ENCODE data around the gene TNFRSF13B.
A peak's percentile ranks its signal among the peaks of the same experiment; 100 is the strongest.
"Not testable (repeated sequence)": the region's sequence is repeated elsewhere in the genome, so short reads cannot be mapped to it uniquely, and the experiment has no call there.

TNFRSF13B gene

DNA sequence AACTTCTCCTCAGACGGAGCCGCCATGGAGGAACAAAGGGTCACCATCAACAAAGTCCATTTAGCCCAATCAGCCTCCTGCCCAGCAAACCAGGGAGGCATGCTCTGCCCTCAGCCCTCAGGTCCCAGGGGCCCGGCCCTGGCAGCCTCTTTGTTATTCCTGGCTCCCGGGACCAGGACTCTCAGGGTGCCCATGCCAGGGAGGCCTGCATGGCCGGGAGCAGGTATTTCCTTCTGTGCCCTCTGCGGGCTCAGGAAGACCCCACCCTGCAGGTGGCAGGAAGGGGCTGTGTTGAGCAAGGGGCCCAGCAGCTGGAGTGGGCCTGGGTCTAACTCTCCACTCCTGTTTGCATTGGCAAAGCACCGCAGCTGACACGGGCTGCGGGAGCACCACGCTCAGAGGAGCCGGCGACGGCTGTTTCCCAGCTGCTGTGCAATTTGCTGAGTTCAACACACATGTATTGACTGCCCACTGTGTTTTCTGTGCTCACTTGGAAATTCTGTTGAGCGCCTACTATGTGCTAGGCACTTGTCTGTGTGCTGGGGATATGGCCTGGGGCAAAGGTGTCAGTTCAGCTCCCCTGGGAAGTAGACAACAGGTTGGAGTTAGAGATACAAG lies 33.2 kb upstream of the TNFRSF13B start:
- DNase-seq, result not testable (repeated sequence)

DNA sequence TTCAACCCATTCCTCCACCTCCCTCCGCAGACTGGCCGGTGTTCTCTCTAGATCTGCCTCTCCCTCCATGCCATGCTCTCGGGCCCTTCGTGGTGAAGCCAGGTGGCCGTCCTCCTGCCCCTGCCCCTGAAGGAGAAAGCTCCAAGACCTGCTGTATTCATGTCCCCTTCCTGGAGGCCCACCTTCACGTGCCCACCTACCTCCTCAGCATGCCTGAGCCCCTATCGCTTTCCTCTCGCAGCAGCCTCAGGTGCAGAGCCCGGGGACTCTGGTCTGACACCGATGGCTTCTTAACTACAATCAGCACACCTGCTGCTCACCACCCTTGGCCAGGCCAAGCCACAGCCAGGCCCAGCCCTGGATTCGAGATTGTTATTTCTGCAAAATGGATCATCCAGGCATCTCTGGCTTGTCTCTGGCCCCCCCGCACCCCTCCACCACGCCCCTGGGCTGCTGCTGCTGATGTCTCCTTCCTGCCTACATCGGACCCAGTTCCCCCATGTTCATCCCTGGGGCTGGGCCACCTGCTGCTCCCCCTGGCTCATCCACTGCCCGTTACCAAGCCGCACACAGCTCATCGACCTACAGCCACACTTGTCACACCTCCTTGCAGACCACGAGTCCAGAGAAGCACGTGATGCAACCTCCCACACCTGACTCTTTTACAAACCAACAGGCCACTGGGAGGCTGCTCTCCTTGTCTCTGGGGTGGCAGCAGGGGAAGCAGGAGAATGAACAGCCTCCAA lies 32.5 kb upstream of the TNFRSF13B start:
- no peak for DNase-seq

DNA sequence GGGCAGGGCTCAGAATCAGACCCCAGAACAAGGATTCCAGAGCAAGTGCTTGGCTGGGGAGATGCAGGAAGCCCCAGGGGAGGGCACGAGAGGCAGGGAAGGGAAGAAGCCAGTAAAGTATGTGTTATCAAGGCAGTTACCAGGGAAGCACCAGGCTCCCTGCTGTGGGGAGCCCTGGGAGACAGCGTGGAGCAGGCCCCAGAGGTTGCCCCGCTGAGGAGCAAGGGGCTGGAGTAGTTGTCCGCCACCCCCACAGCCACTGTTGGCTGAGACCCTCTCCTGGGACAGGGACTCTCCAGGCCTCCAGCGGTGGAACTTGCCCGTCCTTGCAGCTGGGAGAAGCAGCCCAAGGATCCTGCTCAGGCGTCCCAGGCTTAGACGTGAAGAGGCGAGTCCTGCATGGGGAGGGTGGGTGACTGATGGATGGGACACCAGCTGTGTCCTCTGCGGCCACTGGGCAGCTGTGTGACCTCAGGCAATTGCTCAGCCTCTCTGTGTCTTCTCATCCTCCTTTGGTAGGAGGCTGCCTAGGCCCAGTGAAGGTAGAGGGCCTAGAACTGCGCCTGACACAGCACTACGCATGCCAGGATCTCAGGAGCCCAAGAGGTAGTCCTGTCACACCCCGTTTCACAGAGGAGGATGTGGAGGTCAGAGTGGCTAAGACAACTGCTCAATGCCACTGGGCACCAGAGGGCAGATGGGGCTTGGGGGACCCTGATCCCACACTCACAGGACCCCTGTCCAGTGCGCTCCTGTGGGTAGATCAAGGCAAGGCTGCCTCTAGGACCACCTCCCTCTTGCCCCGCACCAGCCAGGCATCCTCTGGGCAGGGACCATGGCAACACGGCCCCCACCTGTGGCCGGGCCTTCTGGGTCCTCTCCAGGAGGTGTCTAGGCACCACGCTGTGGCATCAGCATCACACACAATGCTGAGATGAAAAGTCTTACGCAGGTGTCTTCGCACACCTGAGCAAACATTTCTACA lies 31.1 kb upstream of the TNFRSF13B start:
- DNase-seq, result peak; percentile 88

DNA sequence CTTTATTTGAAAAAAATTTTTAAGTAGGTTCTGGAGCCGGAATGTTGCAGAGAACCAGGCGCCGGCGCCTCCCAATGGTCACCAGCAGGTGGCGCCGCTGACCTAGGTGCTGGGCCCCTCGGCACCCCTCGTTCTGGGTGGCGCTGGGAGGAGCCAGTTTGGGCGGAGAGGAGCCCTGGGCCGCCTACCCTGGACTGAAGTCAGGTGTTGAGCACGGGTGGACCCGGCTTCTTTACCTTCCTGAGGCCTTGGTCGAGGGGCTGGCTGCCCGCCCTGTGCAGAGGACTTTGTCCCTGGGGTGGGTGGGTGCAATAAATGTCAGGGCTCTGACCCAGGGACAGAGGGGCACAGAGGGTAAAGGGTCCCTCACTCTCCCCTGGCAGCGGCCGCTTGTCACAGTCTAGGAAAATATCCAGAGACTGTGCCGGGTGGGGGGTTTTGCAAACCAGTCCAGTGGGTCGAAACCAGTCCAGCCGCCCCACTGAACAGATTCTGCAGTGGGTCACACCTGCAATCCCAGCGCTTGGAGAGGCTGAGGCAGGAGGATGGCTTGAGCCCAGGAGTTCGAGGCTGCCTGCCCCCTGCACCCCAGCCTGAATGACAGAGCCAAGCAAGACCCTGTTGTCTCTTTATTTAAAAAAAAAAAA lies 30.1 kb upstream of the TNFRSF13B start:
- DNase-seq, result peak; percentile 84

DNA sequence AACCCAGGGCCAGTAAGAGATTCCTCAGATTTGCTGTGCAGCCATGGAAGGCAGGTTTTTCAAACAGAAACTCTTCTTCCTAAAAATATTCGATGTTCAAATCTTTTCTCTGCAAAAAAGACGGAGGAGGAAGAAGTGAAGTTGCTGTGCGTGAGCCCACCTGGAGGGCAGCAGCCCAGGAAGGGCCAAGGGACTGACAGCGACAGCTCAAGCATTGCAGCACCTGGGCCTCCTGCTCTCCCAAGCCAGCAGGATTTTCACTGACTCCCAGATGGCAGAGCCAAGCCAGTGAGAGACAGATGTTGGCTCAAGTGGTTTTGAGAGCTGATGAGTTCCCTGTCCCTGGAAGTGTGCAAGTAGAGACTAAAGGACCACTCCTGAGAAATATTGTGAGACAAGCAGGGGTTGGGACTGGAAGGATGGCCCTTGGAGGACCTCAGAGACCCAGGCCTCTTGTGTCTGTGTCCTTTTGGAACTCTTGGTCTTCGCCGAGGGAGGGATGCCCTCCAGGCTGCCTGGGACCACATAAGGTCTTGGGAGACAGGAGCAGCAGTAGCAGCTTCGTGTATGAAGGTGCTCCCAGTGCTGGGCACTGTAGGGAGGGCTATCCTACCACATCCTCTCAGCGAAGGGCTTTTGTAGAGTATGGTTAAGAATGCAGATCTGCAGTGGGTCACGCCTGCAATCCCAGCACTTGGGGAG lies 29.3 kb upstream of the TNFRSF13B start:
- DNase-seq, result no peak

DNA sequence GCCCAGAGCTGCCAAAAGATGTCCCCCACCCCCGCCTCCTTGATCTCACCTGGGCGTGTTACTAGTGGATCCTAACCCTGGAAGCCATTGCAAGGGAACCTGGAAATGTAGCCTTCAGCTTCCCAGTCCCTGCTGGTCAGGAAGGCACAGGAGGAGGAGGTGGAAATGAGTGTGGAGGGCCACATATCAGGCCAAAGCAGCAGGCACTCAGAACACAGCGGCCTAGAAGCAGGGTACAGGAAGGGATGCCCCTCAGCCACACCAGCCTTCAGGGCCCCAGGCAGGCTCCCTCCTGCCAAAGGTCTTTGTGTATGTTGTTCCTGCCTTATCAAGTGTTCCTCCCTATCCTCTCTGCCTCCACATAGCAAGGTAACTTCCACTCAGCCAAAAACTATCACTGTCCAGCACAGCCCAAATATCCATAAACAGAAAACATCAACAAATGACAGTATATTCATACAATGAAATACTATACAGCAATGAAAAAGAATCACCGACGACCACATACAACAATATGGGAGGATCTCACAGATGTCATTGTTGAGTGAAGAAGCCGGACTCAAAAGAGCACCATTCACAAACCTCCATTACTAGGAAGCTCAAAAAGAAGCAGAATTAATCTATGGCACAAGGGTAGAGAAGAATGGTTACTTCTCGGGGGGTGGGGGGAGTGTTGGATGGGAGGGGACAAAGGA lies 28.2 kb upstream of the TNFRSF13B start:
- no peak for DNase-seq

DNA sequence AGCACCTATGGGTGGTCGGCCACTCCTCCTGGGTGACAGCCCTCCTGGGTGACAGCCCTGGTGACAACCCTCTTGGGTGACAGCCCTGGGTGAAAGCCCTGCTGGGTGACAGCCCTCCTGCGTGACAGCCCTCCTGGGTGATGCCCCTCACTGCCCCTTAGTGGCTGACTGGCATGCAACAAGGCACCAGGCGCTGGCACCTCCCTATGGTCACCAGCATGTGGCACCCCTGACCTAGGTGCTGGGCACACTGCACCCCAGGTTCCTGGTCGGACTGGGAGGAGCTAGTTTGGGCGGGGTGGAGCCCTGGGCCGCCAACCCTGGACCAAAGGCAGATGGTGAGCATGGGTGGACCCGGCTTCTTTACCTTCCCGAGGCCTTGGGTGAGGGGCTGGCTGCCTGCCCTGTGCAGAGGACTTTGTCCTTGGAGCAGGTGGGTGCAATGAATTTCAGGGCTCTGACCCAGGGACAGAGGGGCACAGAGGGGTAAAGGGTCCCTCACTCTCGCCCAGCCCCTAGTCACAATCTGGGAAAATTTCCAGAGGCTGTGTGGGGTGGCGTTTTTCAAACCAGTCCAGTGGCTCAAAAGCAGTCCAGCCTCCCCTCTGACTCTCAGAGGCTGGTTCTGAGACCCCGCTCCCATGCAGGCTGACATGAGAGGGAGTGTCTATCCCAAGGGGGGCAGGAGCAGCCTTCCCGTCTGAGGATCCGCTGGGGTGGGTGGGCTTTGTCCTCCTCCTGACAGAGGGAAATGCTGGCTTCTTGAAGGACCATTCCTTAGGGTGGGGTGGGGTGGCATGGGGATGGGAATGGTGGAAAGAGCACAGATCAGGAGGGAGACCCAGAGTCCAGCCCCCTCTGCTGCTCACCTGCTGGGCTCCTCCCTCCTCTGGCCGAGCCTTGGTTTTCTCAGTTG lies 25.9 kb upstream of the TNFRSF13B start:
- no peak for DNase-seq

DNA sequence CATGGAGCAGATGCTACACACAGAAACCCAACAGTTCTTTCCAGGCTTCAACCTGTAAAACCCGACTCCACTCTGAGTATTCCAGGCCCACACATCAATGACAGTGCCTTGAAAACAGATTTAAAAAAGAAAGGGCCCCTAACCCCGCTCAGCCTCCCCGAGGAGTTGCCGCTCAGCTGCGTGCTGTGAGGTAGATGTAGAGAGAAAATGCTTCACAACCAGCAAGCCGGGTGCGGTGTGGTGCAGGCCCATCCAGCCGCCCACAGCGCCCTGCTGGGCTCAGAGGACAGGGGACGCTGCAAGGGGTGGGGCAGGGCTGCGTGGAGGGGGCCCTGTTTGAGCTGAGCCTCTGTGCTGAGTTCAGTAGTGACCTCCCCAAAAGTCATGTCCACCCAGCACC lies 24.8 kb upstream of the TNFRSF13B start:
- not testable (repeated sequence) for DNase-seq

DNA sequence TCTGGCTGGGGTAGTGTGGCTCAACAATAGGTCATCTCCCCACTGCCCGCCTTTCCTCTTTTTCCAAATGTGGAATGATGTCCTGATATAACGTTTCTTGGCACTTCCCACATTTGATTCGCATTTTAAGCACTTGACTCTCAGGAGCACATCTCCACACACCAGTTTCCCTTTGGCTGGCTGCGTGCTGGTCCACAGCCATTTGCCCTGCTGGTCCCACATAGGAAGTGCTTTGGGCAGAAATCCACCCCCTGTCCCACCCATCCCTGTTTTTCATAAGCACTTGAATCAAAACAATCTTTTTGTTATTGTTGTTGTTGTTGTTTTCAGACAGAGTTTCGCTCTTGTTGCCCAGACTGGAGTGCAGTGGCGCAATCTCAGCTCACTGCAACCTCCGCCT lies 24.0 kb upstream of the TNFRSF13B start:
- DNase-seq, result no peak

DNA sequence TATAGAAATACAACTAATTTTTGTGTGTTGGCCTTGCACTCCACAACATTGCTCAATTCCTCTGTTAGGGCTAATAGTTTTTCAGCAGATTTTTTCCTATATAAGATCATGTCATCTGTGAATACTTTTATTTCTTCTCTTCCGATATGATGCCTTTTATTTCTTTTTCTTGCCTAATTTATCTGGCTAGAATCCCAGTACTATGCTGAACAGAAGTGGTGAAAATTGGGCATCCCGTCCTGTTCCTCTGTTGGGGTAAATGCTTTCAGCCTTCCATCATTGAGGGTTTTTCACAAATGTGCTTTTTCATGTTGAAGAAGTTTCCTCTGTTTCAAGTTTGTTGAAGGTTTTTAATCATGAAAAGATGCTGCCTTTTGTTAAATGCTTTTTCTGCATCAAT lies 22.7 kb upstream of the TNFRSF13B start:
- no peak for DNase-seq

DNA sequence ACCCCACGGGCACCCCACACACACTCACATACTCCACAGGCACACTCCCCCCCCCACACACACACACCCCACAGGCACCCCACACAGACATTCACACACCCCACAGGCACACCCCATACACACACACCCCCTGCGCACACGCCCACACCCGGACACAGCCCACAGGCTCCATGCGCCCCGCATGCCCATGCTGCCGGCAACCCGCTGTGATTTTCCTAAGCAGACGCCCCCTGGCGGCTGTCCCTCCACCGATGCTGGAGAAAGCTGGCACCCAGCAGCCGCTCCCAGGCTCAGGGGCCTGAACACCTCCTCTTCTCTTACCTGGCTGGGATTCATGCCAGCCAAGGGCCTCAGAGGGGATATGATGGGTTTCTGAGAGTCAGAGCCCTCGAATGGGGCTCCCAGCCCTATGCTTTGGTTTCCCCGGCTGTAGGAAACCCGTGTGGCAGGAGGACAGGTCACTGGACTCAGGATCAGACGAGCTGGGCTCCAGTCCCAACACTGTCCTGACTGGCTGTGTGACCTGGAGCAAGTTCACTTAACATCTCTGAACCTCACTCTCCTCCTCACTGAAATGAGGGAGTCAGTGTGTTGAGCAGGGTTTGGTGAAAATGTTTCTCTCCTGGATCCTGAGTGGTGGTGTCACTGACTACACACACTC lies 19.6 kb upstream of the TNFRSF13B start:
- DNase-seq, result peak; percentile 46

DNA sequence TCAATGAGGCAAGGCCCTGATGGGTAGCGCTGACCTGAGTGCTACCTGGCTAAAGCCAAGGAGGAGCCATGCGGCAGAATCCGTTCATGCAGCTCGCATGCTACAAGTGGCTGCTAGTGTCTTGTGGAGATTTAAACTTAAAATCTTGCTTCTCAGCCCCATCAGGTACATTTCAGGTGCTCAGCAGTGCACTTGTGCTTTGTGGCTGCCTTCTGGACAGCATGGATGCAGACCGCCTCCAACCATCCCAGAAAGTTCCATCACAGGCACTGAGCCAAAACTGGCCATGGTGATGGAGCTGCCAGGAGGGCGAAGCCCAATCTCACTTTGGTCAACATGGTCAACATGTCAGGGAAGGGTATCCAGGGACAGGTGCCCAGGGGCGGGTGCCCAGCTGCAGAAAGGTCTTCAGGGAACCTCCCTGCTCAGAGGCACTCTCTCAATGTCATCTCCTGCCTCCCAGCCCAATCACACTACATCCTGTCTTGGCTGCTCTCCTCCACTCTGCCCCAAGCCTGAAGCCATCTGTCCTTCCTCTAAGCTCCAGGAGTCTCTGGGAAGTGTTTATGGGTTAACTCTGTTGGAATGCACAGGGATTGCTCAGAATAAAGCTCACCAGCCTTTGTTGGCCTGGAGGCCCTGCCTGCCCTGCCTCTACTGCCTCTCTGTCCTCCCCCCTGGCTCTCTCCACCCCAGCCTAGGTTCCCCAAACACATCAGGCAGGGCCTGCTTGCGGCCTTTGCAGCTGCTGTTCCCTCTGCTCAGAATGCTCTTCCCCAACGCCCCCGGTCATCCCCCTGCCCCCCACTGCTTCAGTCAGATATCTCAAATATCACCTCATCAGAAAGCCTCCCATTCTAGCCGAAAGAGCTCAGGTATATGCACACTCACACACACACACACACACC lies 18.3 kb upstream of the TNFRSF13B start:
- DNase-seq, result no peak

DNA sequence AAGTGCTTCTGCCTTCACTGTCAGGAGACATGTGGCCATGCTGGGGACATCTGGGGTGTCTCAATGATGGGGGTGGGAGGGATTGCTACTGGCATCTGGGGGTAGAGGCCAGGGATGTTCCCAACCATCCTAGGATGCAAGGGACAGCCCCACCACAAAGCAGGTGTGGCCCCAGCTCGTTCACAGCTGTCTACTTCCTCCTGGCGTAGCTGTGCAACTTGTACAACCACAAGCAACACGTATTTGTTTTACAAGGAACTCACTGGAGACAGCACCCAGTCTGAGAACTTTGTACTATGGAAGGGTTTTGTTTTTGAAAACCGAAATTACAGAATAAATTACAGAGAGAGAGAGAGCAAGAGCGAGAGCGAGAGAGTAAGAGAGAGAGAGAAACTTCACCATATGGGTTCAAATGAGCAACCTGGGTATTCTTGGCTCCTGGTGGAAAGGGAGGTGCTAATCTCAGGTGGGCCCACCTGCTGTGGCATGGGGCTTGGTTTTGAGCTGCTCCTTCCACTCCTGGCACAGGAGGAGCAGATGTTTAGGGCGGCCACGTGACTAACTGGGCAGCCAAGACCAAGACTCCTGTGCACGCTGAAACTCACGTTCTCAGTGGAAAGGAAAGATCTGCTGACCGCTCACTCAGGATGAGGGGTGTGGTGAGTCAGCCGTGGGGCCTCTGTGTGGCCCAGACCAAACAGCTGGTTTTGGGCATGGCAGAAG lies 17.5 kb upstream of the TNFRSF13B start:
- no peak for DNase-seq

DNA sequence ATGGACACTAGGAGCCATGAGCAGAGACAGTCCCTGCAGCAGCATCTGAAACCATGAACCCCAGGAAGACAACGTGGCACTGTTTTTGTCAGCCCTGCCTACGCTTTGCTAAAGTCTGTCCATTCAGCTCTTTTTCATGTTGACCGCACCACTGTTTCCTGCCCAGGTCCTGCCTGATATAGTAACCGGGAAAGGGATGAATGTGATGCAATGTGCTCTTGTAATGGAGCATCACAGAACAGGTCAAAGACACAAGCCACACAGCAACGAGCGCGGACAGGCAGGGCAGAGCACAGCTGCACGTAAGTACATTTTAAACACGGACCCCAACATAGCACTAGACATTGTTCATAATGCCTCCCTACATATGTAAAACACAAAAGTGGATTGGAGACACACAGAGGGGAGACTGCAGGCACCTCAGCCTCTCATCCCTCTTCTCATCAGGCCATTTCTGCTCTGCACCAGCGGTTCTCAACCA lies 16.9 kb upstream of the TNFRSF13B start:
- no peak for DNase-seq

DNA sequence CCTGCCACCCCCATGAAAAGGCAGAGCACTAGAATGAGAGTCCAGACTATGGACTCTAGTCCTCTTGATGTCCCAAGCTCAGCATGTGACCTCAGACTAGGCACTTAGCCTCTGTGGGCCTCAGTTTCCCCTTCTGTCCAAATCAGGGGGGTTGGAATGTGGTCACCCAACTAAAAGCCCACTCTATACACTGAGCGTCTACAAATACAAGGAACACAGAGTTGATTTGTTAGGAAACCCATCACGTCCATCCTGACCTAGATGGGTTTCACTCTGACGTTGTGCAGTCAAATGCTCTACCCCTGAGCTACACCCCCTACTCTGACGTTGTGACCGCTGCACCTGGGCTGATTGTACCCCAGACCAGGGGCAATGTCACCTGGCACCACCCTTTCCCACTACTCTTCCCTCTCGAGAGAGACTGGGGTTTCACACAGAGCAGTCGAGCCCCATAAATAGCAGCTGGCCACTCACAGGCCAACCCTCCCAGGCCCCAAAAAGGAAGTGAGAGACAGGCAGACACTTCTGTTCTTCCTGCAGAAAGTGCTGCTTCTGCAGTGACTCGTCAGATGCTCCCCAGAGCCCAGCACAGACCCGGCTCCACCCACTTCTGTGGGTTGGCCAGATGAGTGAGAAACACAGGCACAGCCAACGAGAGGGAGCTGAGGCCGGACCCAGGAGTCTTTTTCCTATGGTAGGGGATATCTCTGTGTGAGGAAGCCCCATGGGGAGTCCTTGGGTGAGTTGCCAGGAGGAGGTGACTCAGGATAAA lies 16.1 kb upstream of the TNFRSF13B start:
- no peak for DNase-seq

DNA sequence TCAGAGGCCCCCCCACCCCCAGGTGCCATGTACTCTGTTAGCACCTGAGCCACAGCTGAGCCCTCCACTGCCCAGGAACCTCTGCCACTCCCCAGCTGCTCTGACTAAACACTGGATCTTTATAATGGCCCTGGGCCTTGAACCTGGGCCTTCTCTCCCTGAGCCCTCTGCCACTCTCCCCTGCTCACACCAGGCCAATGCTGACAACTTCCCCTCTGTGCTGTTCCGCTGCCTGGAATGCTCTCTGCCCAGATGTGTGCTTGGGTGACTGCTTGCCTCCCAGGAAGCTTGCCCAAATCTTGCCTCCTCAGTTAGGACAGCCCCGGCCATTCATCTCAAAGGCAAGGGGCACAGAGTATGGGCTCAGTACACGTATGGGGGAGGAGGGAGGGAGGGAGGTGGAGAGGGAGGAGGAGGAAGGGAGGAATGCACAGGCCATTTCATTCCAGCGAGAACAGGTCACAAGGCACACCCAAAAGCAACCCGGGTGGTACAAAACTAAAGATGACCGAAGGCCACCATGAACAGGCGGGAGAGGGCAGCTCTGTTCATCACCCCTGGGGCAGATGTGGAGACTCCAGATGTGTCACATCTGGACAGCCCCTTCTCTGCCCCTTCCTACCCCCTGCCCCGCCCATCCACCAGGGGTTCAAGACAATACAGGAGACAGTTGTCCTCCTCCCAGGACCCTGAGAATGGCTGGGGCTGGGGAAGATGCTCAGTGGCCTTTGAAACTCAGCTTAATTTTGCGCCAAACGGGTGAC lies 15.3 kb upstream of the TNFRSF13B start:
- no peak for DNase-seq

All from NCI-H345 (cell line).